Body of pancreas (tissue), 4 donors: ENCODE results near the gene RGMA. TPM values are rescaled to one million over a fixed set of nuclear protein-coding genes. Genes with fewer than 3 reads are reported as not detected.

ENCODE experiments used
- ATAC-seq: fragments of 150-250 bp; one replicate; pipeline ENCODE4 v1.9.1; 2016
- DNase-seq, 4 donors: peaks; one replicate each; pipeline ENCODE4 v3.0.0-alpha.2; 2019
- H3K27ac ChIP-seq, 4 donors: fragments of 200-600 bp; sonication (generic); 1 replicate in 3 of 4; 2 replicates in 1 of 4; pipeline versions ENCODE4 v1.5.1 to v1.6.1; 2016 to 2019; ENCODE audit warnings: mild to moderate bottlenecking in 1 of 4, mixed read lengths in 1 of 4, moderate library complexity in 1 of 4
- H3K27me3 ChIP-seq, 2 donors: fragments of 200-600 bp; sonication (generic); one replicate each; pipeline ENCODE4 v1.6.0; 2016; ENCODE audit warnings: mild to moderate bottlenecking in 1 of 2
- H3K36me3 ChIP-seq, 2 donors: fragments of 200-600 bp; sonication (generic); replicated peaks in 1 of 2; 2 replicates each; pipeline ENCODE4 v1.5.1; 2016; ENCODE audit warnings: low read depth in 2 of 2; ENCODE audit not compliant: insufficient read depth in 1 of 2
- H3K4me1 ChIP-seq: fragments of 200-600 bp; sonication (generic); one replicate; pipeline ENCODE4 v1.6.0; 2016
- H3K4me3 ChIP-seq, 2 donors: fragments of 200-600 bp; sonication (generic); 1 replicate in 1 of 2; 2 replicates in 1 of 2; pipeline ENCODE4 v1.5.1; 2016 to 2019
- H3K9me3 ChIP-seq, 3 donors: fragments of 200-600 bp; sonication (generic); 1 replicate in 2 of 3; 2 replicates in 1 of 3; pipeline ENCODE4 v1.5.1; 2016
- POLR2A ChIP-seq, 3 donors: fragments of 450-650 bp; IDR thresholded peaks; one replicate each; pipeline ENCODE4 v1.6.1; 2016; ENCODE audit warnings: antibody characterized with exemption in 3 of 3, mild to moderate bottlenecking in 2 of 3
- WGBS, 2 donors: methylation state at CpG; one replicate each; pipeline ENCODE4 v1.1.5; 2017; 5-methylcytosine and 5-hydroxymethylcytosine counted together
- intact Hi-C: fragments of 100-400 bp; cut with DNase I; formaldehyde crosslinking; loops from one replicate; pipeline ENCODE4 v1.15.1; 2023
- total RNA-seq, 2 donors: library from RNA; depleted of rRNA; stranded (reverse); fragments of >200 nt; gene quantifications; one replicate each; pipeline ENCODE4 v1.1.0, GENCODE V29; 2016
- TF ChIP-seq, protein P1 (sequence below), 7 experiments: fragments of 450-650 bp in 4 of 7; fragments of 200-600 bp in 3 of 7; sonication (generic) in 3 of 7; IDR thresholded peaks; one replicate each; pipeline ENCODE4 v1.5.1; 2016 to 2019; ENCODE audit warnings: antibody characterized with exemption in 7 of 7

The RGMA gene
- total RNA-seq, 2 donors from 2014 or later, result 8.8 to 9.2 TPM

DNA sequence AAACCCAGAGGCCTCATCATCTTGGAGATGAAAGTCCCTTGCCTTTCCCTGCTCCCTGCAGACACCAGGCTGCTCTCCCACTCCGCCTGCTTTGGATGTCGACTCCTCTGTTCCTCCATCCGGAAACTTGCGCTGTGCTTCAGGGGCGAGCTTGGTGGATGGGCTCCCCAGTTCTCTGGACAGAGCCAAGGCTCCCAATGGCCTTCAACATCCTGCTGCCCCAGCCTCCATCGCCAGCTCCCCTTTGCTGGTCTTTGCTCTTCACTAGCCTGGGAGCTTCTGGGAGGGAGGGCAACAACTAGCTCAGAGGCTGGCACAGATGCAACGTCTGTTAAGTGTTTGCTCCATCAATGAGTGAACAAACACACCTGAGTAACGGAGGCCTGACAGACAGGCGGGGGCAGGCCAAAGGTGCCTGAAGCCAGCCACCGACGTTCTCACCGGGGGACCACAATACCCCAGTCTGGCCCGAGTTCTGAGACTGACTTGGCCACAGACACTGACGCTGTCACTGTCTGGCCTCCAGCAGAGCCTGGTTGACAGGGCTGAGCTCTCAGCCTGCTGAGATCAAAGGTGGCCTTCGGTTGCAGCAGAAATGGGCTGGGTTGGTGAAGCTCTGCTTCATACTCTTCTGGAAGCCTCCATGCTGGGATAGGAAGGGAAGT, 39.0 kb downstream of the RGMA start:
- DNase-seq (no peak), ATAC-seq (no peak)
- Histone ChIP-seq H3K4me1 (no peaks in the 10 kb centered on the region), H3K4me3 (no peak overlapping the region), H3K27ac (no peak overlapping the region), H3K36me3 (no peaks in the 10 kb centered on the region), H3K27me3 (no peaks in the 10 kb centered on the region), H3K9me3 (peaks cover 0 to 7% (median 0%) of the 10 kb centered on the region in 3 donors)
- 59 to 67% methylated on average over 12 to 15 of the region's 15 CpGs for WGBS, 2 donors
- intact Hi-C loops, result no loop called here
- TF ChIP-seq, protein P1, sequence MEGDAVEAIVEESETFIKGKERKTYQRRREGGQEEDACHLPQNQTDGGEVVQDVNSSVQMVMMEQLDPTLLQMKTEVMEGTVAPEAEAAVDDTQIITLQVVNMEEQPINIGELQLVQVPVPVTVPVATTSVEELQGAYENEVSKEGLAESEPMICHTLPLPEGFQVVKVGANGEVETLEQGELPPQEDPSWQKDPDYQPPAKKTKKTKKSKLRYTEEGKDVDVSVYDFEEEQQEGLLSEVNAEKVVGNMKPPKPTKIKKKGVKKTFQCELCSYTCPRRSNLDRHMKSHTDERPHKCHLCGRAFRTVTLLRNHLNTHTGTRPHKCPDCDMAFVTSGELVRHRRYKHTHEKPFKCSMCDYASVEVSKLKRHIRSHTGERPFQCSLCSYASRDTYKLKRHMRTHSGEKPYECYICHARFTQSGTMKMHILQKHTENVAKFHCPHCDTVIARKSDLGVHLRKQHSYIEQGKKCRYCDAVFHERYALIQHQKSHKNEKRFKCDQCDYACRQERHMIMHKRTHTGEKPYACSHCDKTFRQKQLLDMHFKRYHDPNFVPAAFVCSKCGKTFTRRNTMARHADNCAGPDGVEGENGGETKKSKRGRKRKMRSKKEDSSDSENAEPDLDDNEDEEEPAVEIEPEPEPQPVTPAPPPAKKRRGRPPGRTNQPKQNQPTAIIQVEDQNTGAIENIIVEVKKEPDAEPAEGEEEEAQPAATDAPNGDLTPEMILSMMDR (IDR thresholded peaks at IDR 0.05), result no peak
- TF ChIP-seq POLR2A (IDR thresholded peaks at IDR 0.05), result no peak

DNA sequence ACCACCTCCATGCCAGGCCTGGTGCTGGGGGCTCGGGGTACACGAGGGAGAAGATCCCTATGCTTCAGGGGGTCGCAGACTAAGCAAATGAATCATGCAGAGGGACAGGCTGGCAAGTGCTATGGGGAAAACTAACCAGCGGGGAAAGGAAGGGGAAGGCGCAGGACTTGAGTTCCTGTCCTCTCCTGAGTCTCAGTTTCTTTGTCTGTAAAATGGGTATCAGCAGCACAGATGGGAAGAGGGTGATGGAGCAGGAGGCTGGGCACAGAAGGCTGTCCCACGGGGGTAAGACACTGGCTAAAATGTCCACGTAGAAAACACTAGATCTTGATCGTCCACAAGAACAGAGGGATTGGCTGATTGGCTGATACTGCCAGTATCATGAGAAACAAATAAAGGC, 39.8 kb downstream of the RGMA start:
- WGBS, 2 donors, result 79 to 80% methylated on average over 8 of the region's 8 CpGs
- H3K4me3 ChIP-seq, result no peak overlapping the region
- peaks cover 0 to 7% (median 0%) of the 10 kb centered on the region in 3 donors for H3K9me3 ChIP-seq
- no peak for ATAC-seq
- H3K36me3 ChIP-seq, result no peaks in the 10 kb centered on the region
- no peaks in the 10 kb centered on the region for H3K4me1 ChIP-seq
- intact Hi-C loops, result no loop called here
- TF ChIP-seq, protein P1 (IDR thresholded peaks at IDR 0.05), result no peak
- no peak for TF ChIP-seq POLR2A (IDR thresholded peaks at IDR 0.05)
- H3K27me3 ChIP-seq, result no peaks in the 10 kb centered on the region
- no peak for DNase-seq
- H3K27ac ChIP-seq, result no peak overlapping the region

DNA sequence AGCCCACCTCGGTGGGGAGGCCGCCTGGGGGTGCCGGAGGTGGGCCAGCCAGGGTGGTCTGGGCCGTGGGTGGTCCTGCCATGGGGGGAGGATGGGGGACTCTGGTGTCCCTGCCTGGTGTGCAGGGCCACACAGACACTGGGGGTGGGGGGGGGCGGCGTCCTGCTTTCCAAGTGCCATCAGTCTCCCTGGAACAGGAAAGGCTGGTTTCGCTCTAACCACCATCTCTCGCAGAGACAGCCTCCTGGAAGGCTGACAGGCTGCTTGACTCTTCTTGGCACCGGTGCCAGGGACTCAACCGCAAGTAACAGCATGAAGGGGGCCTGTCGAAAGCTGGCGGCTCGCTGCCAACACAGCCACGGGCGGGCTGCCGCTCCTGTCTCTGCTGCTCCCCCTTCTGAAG, 40.3 kb downstream of the RGMA start:
- H3K27ac ChIP-seq, result no peak overlapping the region
- intact Hi-C loops, result no loop called here
- no peaks in the 10 kb centered on the region for H3K36me3 ChIP-seq
- H3K9me3 ChIP-seq, result peaks cover 0 to 7% (median 0%) of the 10 kb centered on the region in 3 donors
- peak in 1 of 4 donors; percentile 37 for DNase-seq
- no peak overlapping the region for H3K4me3 ChIP-seq
- no peaks in the 10 kb centered on the region for H3K4me1 ChIP-seq
- TF ChIP-seq, protein P1 (IDR thresholded peaks at IDR 0.05), result no peak
- TF ChIP-seq POLR2A (IDR thresholded peaks at IDR 0.05), result no peak
- H3K27me3 ChIP-seq, result no peaks in the 10 kb centered on the region
- WGBS, 2 donors, result 56 to 67% methylated on average over 3 to 16 of the region's 16 CpGs
- ATAC-seq, result no peak

DNA sequence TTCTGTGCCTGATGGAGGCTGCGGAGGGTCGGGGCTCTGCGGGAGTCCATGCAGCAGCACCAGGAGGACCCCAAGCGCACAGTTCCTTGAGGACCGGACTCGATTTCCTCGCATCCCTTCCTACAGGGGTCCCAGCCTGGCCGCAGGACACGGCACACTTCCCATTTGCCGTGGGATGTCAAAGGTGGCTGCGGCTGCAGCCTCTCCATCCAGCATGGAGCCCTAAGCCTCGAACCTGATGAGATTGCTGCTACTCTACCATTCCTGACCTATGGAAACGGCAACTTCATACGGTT, 40.6 kb downstream of the RGMA start:
- ATAC-seq (no peak), DNase-seq (no peak)
- Histone ChIP-seq H3K36me3 (no peaks in the 10 kb centered on the region), H3K27me3 (no peaks in the 10 kb centered on the region), H3K4me1 (no peaks in the 10 kb centered on the region), H3K4me3 (no peak overlapping the region), H3K27ac (no peak overlapping the region), H3K9me3 (peaks cover 0 to 7% (median 0%) of the 10 kb centered on the region in 3 donors)
- WGBS, 2 donors, result 91 to 96% methylated on average over 11 to 14 of the region's 14 CpGs
- intact Hi-C loops, result no loop called here
- no peak for TF ChIP-seq POLR2A (IDR thresholded peaks at IDR 0.05)
- TF ChIP-seq, protein P1 (IDR thresholded peaks at IDR 0.05), result no peak
